Stimulated activated CD4-positive, alpha-beta T cell treated with anti-CD3 and anti-CD28 coated beads, Interleukin-2, amount 100 ng/mL, for 4 hours (primary cell): ENCODE data around the gene NPL.

ENCODE experiments used
- DNase-seq: peaks from one replicate; pipeline ENCODE4 v3.0.0-alpha.2; 2020; ENCODE audit warnings: low read depth

The NPL gene, protein sequence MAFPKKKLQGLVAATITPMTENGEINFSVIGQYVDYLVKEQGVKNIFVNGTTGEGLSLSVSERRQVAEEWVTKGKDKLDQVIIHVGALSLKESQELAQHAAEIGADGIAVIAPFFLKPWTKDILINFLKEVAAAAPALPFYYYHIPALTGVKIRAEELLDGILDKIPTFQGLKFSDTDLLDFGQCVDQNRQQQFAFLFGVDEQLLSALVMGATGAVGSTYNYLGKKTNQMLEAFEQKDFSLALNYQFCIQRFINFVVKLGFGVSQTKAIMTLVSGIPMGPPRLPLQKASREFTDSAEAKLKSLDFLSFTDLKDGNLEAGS

DNA sequence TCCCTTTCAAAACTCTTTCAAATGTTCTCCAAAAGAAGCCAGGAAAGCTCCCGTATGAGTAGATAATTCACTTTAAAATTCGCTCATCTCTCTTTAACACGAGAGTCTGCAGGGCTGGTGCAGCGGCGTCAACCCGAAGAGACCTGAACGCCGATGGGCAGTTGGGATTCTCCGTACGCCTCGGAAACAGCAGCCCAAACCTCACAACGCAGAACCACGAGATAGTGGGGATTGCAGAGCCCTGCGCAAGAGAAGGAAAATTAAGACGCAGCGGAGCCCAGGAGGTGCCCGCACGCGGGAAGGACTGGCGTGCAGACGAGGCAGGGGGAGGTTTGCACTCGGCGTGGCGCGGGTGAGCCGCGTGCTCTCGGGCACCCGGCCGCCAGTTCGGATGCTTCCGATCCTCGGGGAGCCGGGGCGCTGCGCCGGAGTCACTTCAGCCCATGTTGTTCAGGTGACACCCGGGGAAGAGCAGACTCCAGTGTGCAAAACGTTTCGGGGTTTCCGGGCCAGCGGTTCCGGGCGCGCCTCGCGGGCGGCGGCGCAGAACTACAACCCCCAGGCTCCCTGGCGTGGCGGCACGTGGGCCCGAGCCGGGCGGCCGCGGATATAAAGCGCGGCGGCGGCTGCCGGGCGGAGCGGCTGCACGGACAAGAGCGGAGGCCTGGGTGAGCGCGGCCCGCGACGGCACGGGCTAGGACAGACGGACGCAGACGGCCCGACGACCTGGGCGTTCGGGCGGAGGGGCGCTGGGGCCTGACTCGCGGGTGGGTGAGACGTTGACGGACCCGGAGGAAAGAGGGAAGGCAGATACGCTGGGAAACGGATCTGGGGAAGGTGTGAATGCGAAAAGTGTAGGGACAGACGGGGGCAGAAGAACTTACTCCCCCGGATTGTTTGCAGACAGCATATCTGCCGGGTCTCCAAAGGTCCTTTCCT lies at the start of gene NPL:
NPL (plus strand) TSS at position 636 of the 939 bp plus-strand sequence. CDS start 4,599 bp downstream, outside the sequence.
- peak; percentile 76 for DNase-seq

DNA sequence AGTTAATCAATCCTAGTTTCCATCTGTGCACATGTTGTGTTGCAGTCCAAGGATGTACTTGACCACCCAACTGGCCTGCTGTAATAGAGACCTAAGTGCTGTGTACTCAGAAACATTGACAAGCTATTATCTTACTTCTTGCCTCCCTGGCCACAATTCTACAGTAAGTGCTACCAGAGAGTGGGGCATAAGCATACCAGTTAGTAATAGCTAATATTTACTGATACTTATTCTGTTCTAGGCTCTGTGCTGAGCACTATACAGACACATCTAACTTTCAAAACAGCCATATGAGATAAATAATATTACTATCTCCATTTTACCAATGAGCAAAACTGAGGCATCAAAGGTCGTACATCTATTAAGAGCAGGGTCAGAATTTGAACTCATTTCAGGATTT lies 49.5 kb upstream of the NPL start:
- no peak for DNase-seq

DNA sequence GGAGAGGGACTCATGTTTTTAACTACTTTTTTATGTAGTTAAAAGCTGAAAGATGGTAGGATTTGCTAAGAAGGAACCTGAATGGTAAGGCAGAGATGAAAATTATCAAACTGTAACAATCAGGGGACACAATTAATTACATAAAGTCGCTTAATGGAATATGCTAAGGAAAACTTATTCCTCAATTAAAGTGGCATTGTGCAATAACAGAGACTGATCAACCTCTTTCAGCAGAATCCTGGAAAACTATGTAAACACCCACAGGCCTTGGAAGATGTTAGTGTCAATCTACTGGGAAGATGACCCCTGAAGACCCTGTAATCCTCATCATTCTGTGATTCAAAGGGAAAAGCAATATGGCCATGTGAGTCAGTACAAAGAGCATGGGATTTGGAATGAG lies 46.8 kb upstream of the NPL start:
- no peak for DNase-seq

DNA sequence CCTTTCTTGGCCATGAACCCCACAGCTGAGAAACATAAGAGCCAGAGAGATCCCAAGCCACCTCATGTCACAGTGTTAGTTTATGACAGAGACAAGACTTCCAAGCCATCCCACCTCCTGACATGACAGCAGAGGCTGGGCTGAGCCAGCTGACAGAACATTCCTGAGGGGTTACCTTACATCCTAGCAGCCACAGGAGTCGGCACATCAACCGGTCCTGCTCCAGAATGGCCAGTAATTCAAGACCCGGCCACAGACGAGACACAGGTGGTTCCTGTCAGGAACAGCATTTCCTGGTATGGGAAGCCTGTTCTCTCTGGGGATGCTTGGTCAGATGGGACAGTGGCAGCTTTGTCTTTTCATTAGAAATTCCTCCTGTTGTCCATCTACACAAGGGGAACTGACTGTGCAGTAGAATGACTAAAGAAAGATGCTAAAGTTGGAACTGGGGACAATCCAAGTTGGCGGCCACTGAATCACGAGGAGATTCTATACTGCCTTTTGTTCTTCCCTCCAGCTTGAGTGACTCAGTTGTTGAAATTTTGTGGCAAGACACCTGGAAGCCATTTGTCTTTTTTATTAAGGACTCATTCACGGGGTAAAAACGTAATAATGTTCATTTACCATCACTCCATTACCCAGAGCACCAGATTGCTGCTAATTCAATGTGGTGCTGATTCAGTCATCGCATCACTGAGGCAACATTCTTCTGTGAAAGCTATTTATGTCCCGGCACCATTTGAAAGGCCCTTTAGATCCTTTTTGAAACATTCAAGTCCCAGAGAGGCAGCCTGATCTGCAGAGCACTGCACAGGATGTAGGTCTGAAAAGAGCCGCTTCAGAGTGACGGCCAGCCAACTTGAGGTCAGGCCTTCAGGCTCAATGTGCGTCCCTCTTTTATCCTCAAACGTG lies 37.2 kb upstream of the NPL start:
- no peak for DNase-seq

DNA sequence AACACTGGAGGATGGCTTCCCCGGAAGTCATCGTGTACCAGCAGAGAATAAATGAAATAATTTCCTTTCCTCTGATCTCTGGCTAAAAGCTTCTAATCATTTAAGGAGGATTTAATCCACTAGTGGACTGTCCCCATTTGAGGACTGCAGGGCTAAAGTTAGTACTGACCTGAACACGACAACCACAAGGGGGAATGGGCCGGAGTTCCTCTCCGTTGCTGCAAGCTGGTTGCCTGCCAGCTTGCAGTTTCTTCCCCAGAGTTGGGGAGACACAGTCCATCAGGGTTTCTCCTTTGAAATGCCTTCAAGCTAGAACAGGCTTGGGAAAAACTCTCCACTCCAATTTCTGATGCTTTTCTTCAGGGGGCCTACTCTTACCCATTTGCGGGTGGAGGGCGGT lies 35.5 kb upstream of the NPL start:
- no peak for DNase-seq

DNA sequence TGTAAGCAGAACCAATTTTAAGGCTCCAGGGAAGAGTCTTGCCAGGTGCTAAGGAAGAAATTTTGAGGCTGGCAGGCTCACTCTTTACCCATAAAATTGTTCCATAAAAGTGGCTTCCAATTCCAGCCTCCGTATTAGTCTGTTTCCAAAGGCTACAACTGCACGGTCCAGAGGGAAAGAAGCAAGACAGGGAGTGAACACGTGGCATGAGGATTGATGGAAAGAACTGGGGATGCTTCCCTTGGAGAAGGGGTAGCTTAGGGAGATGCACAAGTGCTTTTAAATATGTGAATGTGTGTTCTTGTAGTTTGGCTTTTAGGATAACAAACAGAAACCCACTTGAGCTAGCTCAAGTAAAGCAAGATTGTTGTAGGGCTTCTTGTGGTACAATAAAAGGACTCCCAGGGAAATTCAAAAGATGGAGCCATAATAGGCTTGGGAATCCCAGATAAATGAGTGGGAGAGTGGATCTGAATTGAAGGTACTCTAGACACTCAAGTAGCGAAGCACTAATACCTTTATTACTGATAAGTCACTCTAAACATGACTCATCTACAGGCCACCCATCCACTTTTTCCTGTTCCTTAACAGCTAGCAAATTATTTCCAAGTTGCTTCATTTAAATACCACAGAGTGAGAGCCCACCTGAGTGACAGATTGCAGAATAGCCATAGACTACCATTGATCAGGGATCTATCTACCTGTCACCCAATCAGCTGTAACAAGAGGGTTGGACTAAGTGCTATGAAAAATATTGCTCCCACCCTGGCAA lies 34.8 kb upstream of the NPL start:
- DNase-seq = no peak

DNA sequence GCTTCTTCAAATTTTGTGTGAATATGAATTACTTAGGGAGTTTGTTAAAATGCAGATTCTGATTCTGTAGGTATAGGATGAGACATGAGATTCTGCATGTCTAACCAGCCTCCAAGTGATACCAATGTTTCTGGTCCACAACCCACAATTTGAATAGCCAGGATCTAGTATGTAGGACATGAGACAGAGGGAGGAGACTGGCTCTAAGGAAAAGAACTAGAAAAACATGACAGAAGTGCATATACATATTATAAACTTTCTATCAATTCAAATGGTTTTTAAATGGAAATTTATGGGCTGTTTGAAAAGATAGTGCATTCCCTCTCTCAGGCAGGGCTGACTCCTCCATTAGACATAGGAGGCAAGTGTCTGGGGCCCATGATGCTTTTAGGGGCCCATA lies 33.9 kb upstream of the NPL start:
- DNase-seq = no peak

DNA sequence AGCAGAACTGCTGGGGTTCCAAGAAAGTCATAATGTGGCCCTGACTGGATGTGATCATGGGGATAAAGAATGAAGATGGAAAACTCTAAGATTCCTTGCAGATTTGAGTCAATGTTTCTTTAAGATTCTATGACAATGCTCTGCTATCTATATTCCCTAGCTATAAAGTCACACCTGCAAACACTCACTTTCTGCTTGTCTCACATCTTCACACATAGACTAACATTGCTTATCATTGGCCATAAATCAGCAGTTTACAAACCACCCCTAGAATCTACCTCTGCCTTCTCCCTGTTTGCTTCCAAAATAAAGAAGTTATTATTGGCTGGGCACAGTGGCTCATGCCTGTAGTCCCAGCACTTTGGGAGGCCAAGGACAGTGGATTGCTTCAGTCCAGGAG lies 33.1 kb upstream of the NPL start:
- no peak for DNase-seq

DNA sequence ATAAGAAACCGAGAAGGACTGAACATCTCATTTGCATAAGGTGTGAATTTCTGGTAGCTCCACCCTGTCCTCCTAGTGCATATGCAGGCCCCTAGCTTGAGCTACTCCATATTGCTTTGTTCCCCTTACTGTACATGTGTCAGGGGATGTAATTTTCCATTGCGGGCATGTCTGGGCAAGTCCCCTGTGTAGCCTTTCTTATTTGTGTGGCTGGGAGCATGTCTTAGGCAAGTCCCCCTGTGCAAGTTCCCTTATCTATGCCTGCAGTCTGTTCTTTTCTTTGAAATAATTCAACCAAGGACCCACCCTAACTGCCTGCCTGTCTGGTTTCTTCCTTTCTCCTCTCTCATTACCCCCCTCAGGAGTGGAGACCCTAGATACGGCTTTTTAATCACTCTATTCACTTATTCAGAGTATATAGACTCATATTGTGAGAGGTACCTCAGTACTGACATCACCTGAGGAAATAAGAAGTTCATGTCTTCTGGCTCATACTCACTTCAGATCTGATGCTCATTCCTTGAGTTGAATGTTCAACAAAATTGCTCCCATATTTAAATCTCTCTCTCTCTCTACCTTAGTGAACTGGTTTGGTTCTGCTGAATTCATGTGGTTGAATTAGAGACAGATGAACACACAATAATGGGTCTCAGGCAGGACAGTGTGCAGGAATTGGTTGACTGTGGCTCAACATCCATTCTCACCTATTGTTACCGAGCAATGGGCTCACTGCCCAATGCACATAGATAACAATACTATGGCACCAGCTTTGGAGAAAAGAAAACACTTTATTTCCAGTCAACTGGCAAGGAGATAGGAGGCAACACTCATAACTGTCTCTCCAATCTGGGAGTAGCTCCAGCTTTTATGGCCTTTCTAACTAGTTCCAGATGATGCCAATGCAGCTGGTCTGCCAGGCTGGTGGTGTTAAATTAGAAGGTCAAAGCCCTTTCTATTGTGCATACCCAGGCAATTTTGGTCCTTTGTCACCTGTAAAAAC lies 27.9 kb upstream of the NPL start:
- no peak for DNase-seq

DNA sequence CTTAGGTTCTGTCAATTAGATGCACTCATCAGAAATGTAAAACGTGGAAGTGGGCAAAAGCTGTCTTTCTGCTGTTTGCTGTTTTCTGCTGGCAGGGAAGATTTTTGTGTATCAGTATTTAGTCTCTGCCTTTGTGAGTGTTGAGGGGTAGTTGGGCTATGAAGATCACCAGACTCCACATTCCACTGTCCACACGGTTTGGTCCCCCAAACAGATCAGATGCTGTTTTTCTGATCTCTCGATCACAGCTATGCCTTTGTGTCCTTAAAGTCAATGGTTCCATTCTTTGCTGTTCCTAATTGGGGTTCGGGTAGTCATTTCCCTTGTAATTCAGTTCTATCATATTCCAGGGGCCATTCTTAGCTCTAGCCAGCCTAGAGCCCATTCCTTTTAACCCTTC lies 27.0 kb upstream of the NPL start:
- DNase-seq = no peak

DNA sequence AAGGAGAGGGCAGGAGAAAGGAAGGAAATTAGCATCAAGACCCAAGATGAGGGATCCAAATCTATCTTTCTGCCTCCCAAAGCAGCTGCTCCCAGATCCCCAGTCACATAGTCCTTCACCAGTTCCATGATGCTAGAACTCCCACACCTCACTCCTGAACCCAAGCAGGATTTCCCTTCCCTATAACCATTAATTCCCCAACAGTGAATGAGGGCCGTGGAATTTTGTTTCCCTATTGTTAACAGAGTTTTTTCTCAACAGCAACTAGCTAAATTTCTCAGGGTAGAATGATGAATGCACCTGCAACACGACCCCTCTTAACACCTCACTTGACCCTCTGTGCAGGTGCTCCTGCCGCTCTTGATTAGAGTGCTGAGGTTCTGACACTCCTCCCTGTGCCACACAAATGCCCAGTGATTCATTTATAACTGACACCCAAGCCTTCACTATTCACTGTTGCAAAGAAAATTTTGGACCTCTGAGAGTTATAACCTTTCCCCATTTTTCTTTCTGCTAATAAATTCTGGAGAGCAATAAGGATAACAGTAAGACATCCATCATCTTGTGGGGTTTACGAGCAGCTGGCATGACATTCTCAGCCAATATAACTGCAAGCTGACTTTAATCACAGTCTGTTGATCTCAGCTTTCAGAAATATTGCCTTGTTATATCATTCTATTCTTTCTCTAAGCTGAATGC lies 25.4 kb upstream of the NPL start:
- DNase-seq = no peak

DNA sequence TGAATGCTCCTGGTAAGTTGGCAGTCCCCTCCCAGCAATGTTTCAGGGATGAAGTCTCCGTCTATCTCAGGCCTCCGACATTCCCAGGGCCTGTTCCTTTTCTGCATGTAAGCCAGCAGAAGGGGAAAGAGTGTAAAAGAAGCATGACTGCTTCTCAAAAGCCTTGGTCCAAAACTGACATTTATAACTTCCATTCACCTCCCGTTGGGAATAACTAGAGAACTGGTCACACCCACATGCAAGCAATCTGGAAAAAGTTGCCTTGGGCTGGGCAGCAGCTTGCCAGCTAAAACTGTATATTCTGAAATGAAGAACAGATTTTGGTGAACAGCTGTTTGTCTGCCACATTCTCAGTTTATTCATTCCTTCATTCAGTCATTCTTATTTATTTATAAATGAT lies 24.2 kb upstream of the NPL start:
- DNase-seq = no peak

DNA sequence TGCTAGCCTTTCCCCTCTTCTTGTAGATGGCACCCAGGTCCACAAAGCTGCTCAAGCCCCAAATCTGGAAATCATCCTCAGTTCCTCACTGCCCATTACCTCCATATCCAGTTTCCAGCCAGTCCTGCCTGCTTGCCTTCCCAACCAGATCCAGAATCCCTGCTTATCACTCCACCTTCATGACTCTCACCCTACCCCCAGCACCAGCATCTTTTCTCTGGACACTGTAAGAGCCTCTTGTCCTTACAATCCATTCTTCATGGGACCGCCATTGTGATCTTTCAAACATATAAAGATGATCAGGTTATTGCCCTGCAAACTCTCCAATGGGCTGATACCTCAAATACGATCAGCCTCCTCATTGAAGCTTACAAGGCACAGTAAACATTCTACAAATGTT lies 23.5 kb upstream of the NPL start:
- DNase-seq = no peak

DNA sequence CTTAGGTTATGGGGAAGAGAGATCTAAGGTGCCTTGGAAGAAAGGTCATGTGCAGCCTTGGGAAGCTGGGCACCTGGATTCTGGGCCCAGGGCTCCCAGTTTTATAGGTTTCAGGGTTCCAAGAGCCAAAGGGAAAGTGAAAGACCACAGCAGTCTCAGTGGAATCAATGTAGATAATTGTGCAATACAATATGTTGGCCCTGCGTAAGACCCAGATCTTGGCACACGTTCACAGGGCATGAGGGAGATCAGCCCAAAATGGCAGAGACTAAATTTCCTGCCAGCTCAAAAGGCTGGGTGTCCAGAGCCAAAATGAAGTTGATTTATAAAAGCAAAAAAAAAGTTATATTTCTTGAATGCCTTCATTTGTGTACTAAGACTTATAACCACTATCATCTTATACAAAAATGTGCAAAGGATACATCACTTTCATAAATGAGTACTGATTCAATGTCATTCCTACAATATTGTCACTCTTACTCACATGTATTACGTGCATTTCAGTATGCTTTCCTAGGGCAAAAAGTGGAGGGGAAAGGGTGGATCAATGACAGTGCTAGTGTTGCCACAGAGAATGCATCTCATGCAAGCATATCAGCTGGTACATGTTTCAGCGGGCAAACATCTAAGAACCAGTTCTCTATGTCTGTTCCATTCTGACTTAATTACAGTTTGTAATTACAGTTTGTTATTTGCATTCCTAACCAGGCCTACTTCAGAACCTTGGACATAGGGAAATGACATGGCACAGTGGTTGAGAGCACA lies 22.5 kb upstream of the NPL start:
- no peak for DNase-seq

DNA sequence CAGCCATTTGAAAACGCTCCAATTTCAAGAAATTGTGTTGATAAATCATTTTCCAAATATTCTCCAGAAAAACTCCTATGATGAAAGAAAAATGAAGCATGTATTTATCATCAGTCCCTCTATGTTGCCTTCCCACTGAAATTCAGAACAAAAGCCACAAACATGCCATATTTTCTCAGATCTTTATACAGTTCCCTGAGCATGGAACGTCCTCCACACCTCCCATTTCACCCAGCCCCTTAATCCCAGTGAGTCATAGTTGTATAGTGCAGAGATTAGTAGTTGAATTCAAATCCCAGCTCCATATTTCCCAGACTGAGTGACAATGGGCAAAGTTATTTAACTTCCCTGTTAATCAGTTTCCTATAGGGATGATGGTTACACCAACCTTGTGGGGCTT lies 20.6 kb upstream of the NPL start:
- no peak for DNase-seq

DNA sequence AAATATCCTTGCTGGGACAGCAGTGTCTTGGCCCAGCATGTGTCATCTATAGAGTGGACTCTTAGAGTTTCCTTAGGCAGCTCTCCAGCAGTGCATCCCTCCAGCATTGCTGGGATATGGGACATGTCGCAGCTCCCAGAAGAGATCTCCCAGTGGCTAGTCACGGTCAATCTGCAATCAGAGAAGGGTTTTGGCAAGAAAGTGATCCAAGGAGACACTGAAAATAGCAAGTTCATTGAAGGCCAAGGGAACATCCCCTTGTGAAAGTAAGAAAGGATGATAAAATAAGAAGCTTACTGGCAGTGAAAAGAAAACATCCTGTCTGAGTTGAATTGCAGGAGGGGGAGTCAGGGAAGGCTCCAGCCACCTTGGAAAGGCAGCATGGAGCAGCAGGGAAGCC lies 19.3 kb upstream of the NPL start:
- no peak for DNase-seq

DNA sequence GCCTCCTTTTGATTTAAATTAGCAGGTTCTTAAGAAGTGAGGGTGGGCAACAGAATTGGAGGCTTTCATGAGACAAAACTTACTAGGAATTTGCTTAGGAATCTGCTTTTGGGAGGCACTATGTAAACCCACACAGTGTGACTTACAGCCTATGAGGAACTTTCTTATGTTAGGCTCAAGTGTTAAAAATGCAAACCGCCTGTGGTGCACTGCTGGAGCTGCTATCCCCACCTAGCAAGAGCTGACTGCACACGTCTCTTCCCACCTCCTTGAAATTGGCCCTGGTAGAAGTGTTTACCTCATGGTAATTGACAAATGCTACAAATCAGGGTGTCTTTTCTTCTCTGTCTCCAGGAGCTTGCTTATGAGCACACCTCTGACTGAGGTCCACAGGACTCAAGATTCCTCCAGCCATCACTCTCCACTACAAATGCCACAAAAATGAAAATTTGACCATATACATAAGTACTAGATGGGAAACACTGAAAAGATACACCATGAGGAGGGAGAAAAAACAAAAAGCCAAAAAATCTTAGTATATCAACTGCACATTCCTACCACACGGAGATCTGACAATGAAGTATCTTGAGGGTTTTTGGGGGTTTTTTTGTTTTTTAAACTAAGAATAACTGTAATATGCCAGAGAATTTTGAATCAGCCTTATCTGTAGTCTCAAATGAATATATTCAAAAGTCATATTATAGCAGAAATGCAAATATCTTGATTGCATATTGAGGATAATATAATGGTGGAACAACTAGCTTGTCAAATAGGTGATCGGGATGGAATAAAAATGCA lies 18.2 kb upstream of the NPL start:
- DNase-seq = no peak

DNA sequence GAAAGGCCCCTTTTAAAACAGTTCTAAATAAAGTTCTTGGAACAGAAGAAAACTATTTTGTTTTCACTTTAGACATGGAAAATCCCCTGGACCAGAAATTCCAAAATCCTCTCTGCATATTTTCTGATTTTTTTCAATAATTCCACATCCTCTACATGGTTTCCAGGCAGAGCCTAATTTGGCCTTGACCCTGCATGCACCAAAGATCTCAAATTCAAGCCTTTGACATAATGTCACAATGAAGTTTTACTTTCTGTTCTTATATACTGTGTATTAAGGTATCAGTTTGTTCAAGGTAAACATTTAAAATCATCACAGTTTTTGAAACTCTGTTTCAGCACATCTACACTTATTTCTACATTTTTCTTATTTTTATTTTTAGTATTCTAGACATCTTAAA lies 12.2 kb upstream of the NPL start:
- no peak for DNase-seq
